CD1c-positive myeloid dendritic cell (primary cell): ENCODE measurements around the gene SPDYE17.
"Not testable (repeated sequence)": the region's sequence is repeated elsewhere in the genome, so short reads cannot be mapped to it uniquely, and the experiment has no call there.

Experiments
- DNase-seq: peaks from one replicate; pipeline ENCODE4 v3.0.0-alpha.2; 2016; ENCODE audit errors: extremely low spot score

Gene SPDYE17

DNA sequence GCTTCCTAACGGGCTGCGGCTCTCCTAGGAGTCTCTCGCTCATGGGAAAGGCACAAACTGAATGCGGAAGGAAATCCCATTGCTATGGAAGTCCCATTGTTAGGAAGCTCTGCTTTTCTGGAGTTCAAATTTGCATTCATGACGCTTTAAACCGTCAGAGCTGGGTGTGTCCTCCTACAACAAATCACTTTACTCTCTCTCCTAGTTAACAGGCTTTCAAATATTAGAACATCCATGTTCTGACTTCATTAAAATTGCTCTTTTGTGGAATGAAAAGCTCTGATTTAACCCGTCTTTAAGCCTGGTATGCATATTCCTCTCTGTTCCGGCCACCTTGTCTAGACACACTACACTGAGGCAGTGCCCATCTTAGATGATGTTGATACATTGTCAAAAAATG is at the start of gene SPDYE17:
Gene SPDYE17, minus strand, starts transcription at position 101 of the 400 bp plus-strand sequence. CDS start 1,791 bp downstream, outside the sequence.
- DNase-seq = not testable (repeated sequence)

- DNase-seq = not testable (repeated sequence)
Observed at GRCh38 chr7:77080236-77080635, 48.1 kb upstream of the SPDYE17 start.

GRCh38 chr7:77079624-77080023 is 47.5 kb upstream of the SPDYE17 start:
- DNase-seq = not testable (repeated sequence)

DNA sequence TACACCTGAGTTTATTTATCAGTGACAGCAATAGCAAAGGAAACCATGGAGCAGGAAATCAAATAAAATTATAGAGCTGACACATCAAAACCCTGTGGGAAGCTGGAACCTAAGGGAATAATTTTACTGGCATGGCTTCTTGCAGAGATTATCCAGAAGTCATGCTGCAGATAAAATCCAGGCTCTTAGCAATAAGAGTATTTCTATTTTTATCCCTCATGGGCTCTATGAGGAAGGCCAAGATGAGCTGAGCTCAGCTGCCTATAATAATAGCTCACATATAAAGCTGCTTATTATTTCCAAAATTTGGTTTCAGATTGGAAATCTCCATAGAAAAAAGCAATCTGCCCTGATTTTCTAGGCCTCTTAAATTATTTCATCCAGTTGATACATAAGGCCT is 47.0 kb upstream of the SPDYE17 start:
- DNase-seq = not testable (repeated sequence)

DNA sequence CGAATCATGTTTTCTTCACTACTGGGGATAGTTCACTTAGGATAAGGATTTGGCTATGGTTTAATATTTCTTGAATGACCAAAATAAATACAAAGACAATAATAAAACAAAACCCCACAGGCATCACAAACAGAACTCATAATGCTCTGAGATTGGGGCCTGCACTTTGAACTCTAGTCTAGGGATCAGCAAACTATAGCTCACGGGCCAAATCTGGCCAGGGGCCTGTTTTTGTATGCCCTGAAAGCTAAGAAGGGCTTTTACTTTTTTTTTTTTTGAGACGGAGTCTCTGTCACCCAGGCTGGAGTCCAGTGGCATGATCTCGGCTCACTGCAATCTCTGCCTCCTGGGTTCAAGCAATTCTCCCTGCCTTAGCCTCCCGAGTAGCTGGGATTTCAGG is 44.9 kb upstream of the SPDYE17 start:
- not testable (repeated sequence) for DNase-seq

DNA sequence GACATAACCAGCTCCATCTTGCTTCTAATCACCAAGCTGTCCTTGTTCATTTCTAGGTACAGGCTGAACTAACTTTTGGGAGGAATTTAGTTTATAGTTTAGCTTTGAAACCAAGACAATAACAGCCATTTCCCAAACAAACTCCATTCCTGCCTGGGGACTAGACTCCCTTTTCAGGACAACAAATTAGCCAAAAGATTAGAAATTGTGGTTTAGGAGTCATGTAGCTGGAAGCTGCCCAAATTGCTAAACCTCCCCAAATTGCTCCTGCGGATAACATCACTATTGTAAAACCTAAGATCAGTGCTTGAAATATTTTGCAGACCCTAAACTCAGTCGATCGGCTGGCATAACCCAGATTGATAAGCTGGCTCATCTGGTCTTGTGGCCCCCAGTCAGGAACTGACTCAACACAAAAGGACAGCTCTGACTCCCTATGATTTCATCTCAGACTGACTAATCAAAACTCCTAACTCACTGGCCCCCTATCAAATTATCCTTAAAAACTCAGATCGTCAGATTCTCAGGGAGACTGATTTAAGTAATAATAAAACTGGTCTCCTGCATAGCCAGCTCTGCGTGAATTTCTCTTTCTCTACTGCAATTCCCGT is 42.7 kb upstream of the SPDYE17 start:
- DNase-seq = not testable (repeated sequence)

DNA sequence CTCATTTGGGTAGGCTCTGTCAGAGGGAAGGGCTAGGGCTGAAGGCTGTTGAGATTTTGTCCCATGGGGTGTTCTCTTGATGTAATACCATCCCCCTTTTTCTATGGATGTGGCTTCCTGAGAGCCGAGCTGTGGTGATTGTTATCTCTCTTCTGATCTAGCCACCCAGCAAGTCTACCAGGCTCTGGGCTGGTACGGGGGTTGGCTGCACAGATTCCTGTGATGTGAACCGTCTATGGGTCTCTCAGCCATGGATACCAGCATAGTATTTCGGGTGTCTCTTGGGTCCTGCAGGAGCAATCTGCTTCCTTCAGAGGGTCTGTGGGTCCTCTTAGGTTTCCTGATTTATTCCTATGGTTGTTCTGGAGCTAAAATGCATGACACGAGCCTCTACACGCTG is 38.9 kb upstream of the SPDYE17 start:
- DNase-seq = not testable (repeated sequence)

- not testable (repeated sequence) for DNase-seq
Observed at GRCh38 chr7:77065869-77066268, 33.7 kb upstream of the SPDYE17 start.

DNA sequence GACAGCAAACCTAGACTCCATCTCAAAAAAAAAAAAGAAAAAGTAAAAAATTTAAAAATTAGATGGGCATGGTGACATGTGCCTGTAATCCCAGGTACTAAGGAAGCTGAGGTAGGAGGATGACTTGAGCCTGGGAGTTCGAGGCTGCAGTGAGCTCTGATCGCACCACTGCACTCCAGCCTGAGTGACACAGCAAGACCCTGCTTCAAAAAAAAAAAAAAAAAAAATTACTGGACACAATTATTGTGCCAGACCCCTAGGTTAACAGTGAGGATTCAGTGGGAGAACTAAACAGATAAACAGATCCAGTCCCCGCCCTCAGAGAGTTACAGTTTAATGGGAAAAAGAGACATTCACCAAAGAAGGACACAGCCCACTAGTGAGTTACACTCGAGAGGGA is 31.6 kb upstream of the SPDYE17 start:
- not testable (repeated sequence) for DNase-seq

GRCh38 chr7:77062557-77062956 is 30.4 kb upstream of the SPDYE17 start, which contains the start of gene SPDYE18:
SPDYE18 (minus strand) TSS chr7:77062558; CDS start chr7:77060512, 2,046 bp downstream.
- DNase-seq = not testable (repeated sequence)

DNA sequence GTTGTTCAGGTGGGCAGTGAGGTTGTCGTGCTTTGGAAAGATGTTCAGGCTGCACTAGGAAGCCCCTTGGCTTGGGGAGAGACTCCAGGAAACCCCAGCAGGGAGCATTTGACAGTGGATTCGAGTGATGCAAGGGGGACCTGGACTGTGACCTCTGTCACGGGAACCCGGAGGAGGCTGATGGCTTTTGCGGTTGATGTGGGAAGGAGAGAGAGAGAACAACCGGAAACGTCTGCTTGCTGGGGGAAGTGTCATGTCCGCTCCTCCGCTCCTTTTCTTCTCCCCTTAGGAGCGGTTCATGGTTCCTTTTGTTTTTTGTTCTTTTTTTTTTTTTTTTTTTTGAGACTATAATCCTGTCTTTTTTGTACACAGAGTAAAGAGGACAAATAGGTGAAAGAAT is 5.8 kb downstream of the SPDYE17 start:
- not testable (repeated sequence) for DNase-seq

GRCh38 chr7:77010074-77010680 is 22.0 kb downstream of the SPDYE17 start:
- not testable (repeated sequence) for DNase-seq

DNA sequence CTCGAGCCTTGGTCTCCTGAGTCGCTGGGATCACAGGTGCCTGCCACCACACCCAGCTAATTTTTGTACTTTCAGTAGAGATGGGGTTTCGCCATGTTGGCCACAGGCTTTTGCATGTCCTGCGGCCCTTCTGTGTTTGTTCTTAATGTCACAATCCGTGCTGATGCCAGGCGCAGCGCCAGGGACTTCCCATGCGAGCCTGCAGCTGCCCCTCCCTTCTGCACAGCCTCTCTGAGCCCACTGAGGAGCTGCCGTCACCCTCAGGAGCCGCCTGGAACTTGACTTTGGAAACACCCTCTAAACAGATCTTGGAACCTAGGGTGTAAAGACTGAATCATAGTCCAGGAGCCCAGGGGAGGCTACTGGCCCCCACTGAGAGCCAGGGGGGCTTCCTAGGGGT is 24.2 kb downstream of the SPDYE17 start:
- not testable (repeated sequence) for DNase-seq

DNA sequence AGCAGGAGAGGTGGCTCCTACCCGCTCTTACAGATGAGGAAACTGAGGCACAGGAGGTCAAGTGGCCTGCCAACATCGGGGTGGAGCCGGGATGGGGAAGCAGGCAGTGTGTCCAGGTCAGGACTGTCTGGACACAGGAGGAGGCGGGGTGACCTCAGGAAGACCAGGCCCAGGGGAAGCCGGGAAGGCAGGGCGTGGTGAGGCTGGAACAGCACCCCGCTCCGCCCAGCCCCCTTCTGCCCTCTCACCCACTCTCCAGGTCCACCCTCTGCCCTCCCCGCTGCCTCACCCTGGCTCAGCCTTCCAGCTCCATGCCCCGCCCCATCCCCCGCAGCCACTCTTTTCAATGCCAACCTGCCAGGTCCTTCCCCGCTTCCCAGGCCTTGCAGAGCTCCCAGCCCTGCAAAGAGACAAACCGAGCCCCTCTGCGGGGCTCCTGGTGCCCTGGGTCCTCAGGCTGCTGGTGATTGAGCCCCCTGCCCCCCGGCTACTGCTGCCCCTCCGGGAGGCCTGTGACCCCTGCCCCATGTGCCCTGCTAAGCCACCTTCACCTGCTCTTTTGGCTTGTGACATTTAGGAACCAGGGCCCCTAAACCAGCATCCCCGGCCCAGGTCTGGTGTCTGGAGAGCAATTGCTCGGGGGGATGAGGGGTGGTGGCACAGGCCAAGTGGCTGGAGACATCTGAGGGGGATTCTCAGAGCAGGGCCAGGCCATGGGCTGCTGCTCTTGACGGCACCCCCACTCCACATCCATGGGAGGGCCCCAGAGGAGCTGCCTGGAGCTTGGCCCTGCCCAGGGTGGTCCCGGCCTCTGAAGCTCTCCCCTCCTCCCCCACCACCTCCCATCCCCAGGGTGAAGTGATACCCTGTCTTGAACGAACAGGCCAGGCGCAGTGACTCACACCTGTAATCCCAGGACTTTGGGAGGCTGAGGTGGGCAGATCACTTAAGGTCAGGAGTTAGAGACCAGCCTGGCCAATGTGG is 25.7 kb downstream of the SPDYE17 start:
- DNase-seq = not testable (repeated sequence)

- DNase-seq = not testable (repeated sequence)
Observed at GRCh38 chr7:77005461-77006057, 26.6 kb downstream of the SPDYE17 start.

GRCh38 chr7:77004151-77004550 is 28.0 kb downstream of the SPDYE17 start:
- not testable (repeated sequence) for DNase-seq

GRCh38 chr7:77003241-77003640 is 28.9 kb downstream of the SPDYE17 start:
- DNase-seq = not testable (repeated sequence)

DNA sequence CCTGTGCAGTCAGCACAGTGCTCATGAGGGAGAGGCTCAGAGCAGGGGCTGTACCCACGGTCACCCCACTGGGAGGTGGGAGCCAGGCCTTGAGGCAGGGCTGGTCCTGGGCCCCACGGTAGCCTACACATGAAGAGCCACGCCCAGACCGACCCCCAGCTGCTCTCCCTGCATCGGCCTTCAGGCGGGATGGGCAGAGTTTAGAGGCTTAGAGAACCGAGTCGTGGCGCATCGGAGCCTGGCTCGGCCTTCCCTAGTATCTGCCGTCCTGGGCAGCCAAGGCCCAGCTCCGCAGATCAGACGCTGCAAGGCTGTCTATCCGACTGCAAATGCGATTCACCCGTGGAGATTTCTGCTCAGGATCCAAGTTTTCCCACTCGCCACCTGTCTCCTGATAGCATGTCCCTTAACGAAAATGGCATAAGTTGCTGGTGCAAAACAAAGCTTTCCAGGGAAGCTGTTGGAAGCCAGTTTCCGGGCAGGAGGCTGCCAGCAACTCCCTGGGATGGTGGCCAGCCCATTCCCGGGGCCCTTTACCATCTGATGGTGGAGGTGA is 29.4 kb downstream of the SPDYE17 start:
- not testable (repeated sequence) for DNase-seq

GRCh38 chr7:77002104-77002503 is 30.1 kb downstream of the SPDYE17 start:
- DNase-seq = not testable (repeated sequence)

- DNase-seq = not testable (repeated sequence)
Observed at GRCh38 chr7:76999474-77000107, 32.6 kb downstream of the SPDYE17 start.
